Measurements from ENCODE around the gene RASL11B. TPM values are rescaled to one million over a fixed set of nuclear protein-coding genes. Genes with fewer than 3 reads are reported as not detected.

RASL11B gene
- polyA plus RNA-seq, 1 donor (not counting 4 experiments of a cell fraction or from before 2014, with no cell fraction given), result 1.4 TPM

DNA sequence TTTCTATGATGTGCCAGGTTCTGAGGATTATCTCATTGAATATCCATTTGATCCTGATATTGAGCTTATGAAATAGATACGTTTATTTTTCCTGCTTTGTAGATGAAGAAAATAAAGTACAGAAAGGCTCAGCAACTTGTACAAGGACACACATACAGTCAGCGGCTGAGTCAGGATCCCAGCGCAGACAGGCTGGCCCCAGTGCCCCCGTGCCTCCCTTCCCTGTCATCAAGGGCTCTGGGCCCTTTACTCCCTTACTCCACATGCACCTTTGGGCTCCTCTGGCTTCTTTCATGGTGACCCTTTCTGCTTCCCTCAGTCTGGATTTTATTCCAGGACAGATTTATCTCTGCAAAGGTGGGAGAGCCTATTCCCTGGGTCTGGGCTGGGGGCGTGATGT, 12.8 kb downstream of the RASL11B start:
- no peaks in the 10 kb centered on the region for H3K27me3 ChIP-seq (ENCODE audit: control insufficient read depth, extremely low read depth, insufficient read depth, low read length)
- no peak for TF ChIP-seq EZH2 (IDR thresholded peaks at IDR 0.05; ENCODE audit: low read length)
- TF ChIP-seq, protein P1, sequence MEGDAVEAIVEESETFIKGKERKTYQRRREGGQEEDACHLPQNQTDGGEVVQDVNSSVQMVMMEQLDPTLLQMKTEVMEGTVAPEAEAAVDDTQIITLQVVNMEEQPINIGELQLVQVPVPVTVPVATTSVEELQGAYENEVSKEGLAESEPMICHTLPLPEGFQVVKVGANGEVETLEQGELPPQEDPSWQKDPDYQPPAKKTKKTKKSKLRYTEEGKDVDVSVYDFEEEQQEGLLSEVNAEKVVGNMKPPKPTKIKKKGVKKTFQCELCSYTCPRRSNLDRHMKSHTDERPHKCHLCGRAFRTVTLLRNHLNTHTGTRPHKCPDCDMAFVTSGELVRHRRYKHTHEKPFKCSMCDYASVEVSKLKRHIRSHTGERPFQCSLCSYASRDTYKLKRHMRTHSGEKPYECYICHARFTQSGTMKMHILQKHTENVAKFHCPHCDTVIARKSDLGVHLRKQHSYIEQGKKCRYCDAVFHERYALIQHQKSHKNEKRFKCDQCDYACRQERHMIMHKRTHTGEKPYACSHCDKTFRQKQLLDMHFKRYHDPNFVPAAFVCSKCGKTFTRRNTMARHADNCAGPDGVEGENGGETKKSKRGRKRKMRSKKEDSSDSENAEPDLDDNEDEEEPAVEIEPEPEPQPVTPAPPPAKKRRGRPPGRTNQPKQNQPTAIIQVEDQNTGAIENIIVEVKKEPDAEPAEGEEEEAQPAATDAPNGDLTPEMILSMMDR (optimal IDR thresholded peaks at IDR 0.05 in 1 of 3, IDR thresholded peaks at IDR 0.05 in 1 of 3, conservative IDR thresholded peaks at IDR 0.05 in 1 of 3; ENCODE audit: extremely low read depth in 1 of 3, insufficient read depth in 2 of 3, low read length in 3 of 3), result no peak
- H3K9ac ChIP-seq (ENCODE audit: control insufficient read depth, extremely low read depth, insufficient read depth, low read length), result no peak overlapping the region
- dilution Hi-C loops (cut with MboI; ENCODE audit: extremely low pct_ligation_motif_present, low sequenced_read_pairs), result no loop called here
- no peaks in the 10 kb centered on the region for H3K79me2 ChIP-seq (ENCODE audit: control insufficient read depth, insufficient read depth, low read length)
- H3K36me3 ChIP-seq (ENCODE audit: control insufficient read depth in 2 of 2, extremely low read depth in 1 of 2, insufficient read depth in 2 of 2, low read length in 2 of 2), result no peaks in the 10 kb centered on the region
- H3K9me3 ChIP-seq (ENCODE audit: control insufficient read depth, low read depth, low read length), result no peaks in the 10 kb centered on the region
- H3K9me1 ChIP-seq (ENCODE audit: control insufficient read depth, extremely low read depth, insufficient read depth, low read length), result no peaks in the 10 kb centered on the region
- H4K20me1 ChIP-seq (ENCODE audit: control insufficient read depth, extremely low read depth, insufficient read depth, low read length), result no peaks in the 10 kb centered on the region
- DNase-seq (ENCODE audit: low read depth, low spot score) (no peak), FAIRE-seq (no peak)
- no peak overlapping the region for H3K4me2 ChIP-seq (ENCODE audit: control insufficient read depth, extremely low read depth, insufficient read depth, low read depth, low read length)
- no peak overlapping the region for H3K4me3 ChIP-seq (ENCODE audit: control insufficient read depth in 2 of 3, extremely low read depth in 1 of 3, insufficient read depth in 2 of 3, low read depth in 1 of 3, low read length in 3 of 3)
- H3K27ac ChIP-seq (ENCODE audit: control insufficient read depth, insufficient read depth, low read length), result no peak overlapping the region
- no peaks in the 10 kb centered on the region for H3K4me1 ChIP-seq (ENCODE audit: control insufficient read depth, extremely low read depth, insufficient read depth, low read length)
- H2AFZ ChIP-seq (ENCODE audit: control insufficient read depth, low read length), result no peak overlapping the region

DNA sequence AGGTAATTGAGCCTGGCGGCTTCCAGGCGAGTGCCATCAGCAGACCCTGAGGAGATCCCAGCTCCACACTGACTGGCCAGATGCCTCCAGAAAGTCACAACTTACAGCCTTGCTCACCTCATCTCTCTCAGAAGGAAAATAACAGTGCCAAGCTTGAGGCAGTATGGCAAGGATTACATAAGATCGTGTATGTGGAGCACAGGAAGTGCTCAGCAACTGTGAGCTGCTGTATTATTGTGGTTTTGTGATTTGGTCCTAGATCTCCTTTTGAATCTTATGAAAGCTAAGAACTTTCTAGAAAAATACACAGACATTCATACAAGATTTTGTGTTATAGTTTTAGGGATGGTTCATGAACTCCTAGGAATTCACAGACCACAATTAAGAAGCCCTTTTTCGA, 14.0 kb downstream of the RASL11B start:
- dilution Hi-C loops (cut with MboI; ENCODE audit: extremely low pct_ligation_motif_present, low sequenced_read_pairs), result no loop called here
- no peak overlapping the region for H2AFZ ChIP-seq (ENCODE audit: control insufficient read depth, low read length)

More for the DNA sequence above, 14.0 kb downstream of the RASL11B start:
- no peaks in the 10 kb centered on the region for H3K4me1 ChIP-seq (ENCODE audit: control insufficient read depth, extremely low read depth, insufficient read depth, low read length)
- H3K9me3 ChIP-seq (ENCODE audit: control insufficient read depth, low read depth, low read length), result no peaks in the 10 kb centered on the region
- H3K9ac ChIP-seq (ENCODE audit: control insufficient read depth, extremely low read depth, insufficient read depth, low read length), result no peak overlapping the region
- TF ChIP-seq, protein P1 (optimal IDR thresholded peaks at IDR 0.05 in 1 of 3, IDR thresholded peaks at IDR 0.05 in 1 of 3, conservative IDR thresholded peaks at IDR 0.05 in 1 of 3; ENCODE audit: extremely low read depth in 1 of 3, insufficient read depth in 2 of 3, low read length in 3 of 3), result no peak
- TF ChIP-seq EZH2 (IDR thresholded peaks at IDR 0.05; ENCODE audit: low read length), result no peak
- FAIRE-seq (no peak), DNase-seq (ENCODE audit: low read depth, low spot score) (no peak)
- H3K27ac ChIP-seq (ENCODE audit: control insufficient read depth, insufficient read depth, low read length), result no peak overlapping the region
- no peaks in the 10 kb centered on the region for H4K20me1 ChIP-seq (ENCODE audit: control insufficient read depth, extremely low read depth, insufficient read depth, low read length)
- no peaks in the 10 kb centered on the region for H3K36me3 ChIP-seq (ENCODE audit: control insufficient read depth in 2 of 2, extremely low read depth in 1 of 2, insufficient read depth in 2 of 2, low read length in 2 of 2)
- no peaks in the 10 kb centered on the region for H3K79me2 ChIP-seq (ENCODE audit: control insufficient read depth, insufficient read depth, low read length)
- H3K27me3 ChIP-seq (ENCODE audit: control insufficient read depth, extremely low read depth, insufficient read depth, low read length), result no peaks in the 10 kb centered on the region
- no peak overlapping the region for H3K4me3 ChIP-seq (ENCODE audit: control insufficient read depth in 2 of 3, extremely low read depth in 1 of 3, insufficient read depth in 2 of 3, low read depth in 1 of 3, low read length in 3 of 3)
- no peak overlapping the region for H3K4me2 ChIP-seq (ENCODE audit: control insufficient read depth, extremely low read depth, insufficient read depth, low read depth, low read length)
- no peaks in the 10 kb centered on the region for H3K9me1 ChIP-seq (ENCODE audit: control insufficient read depth, extremely low read depth, insufficient read depth, low read length)

Data from keratinocyte (primary cell).